GM10248 (cell line): ENCODE measurements around the gene PROSER3.

Experiments
- CTCF ChIA-PET: fragments of 300-600 bp; sonication (Branson Sonifier 250); formaldehyde crosslinking; extraction: SDS; loops from one replicate; lab custom pipeline; 2021; ENCODE audit warnings: antibody characterized with exemption; lab: Yijun Ruan, JAX
- POLR2A ChIA-PET: fragments of 350-650 bp; sonication (Branson Sonifier 250); formaldehyde crosslinking; extraction: SDS; loops from one replicate; lab custom pipeline; 2020; ENCODE audit warnings: antibody characterized with exemption; lab: Yijun Ruan, JAX
- DNase-seq: peaks from one replicate; pipeline ENCODE4 v3.0.0; 2012; ENCODE audit errors: extremely low spot score
- CTCF ChIP-seq: IDR thresholded peaks from 2 replicates; pipeline ENCODE4 v1.5.1; 2012; ENCODE audit warnings: mild to moderate bottlenecking, low read depth; ENCODE audit errors: extremely low read depth, missing control alignments, control extremely low read depth

The PROSER3 gene

GRCh38 chr19:35759697-35760096 lies 1.7 kb downstream of the PROSER3 start:
- POLR2A ChIA-PET = no interaction called here
- no peak for TF ChIP-seq CTCF
- CTCF ChIA-PET = interaction anchor here (1.4 kb wide), 1 partner anchor 15 kb away, joined by 3 read pairs; the partner anchor contains the start of genes PSENEN and U2AF1L4
- no peak for DNase-seq

- no peak for TF ChIP-seq CTCF
- CTCF ChIA-PET = interaction anchor here (0.7 to 1.4 kb wide), 2 partner anchors 8 to 16 kb away, joined by 3 read pairs; partner anchors contain the start of genes PSENEN and U2AF1L4
- DNase-seq = no peak
- POLR2A ChIA-PET = no interaction called here
Observed at GRCh38 chr19:35760711-35761349, 2.9 kb downstream of the PROSER3 start.

- no peak for TF ChIP-seq CTCF
- ChIA-PET CTCF (interaction anchor here (1.2 kb wide), 1 partner anchor 17 kb away, joined by 3 read pairs; the partner anchor contains the start of gene LIN37), POLR2A (no interaction called here)
- no peak for DNase-seq
Observed at GRCh38 chr19:35764432-35765315, 6.7 kb downstream of the PROSER3 start.

GRCh38 chr19:35766571-35767104 lies 8.7 kb downstream of the PROSER3 start:
- no peak for DNase-seq
- TF ChIP-seq CTCF = no peak
- CTCF ChIA-PET = interaction anchor here (1.6 kb wide), 1 partner anchor 18 kb away, joined by 5 read pairs; the partner anchor contains the start of gene LIN37
- POLR2A ChIA-PET = interaction anchor here (0.8 kb wide), 1 partner anchor 18 kb away, joined by 3 read pairs; the partner anchor contains the start of gene LIN37

GRCh38 chr19:35767288-35768081 lies 9.5 kb downstream of the PROSER3 start:
- ChIA-PET CTCF (interaction anchor here (1.6 kb wide), 1 partner anchor 19 kb away, joined by 5 read pairs; the partner anchor contains the start of gene LIN37), POLR2A (interaction anchor here (0.8 kb wide), 1 partner anchor 19 kb away, joined by 3 read pairs; the partner anchor contains the start of gene LIN37)
- peak; percentile 28 for DNase-seq
- TF ChIP-seq CTCF = no peak
